ELF-1 (cell line): ENCODE measurements around the gene SMCO4.
"Not testable (repeated sequence)": the region's sequence is repeated elsewhere in the genome, so short reads cannot be mapped to it uniquely, and the experiment has no call there.

Source experiments
- DNase-seq: peaks from one replicate; pipeline ENCODE4 v3.0.0-alpha.2; 2016; ENCODE audit warnings: low read depth, low spot score

The SMCO4 gene

DNA sequence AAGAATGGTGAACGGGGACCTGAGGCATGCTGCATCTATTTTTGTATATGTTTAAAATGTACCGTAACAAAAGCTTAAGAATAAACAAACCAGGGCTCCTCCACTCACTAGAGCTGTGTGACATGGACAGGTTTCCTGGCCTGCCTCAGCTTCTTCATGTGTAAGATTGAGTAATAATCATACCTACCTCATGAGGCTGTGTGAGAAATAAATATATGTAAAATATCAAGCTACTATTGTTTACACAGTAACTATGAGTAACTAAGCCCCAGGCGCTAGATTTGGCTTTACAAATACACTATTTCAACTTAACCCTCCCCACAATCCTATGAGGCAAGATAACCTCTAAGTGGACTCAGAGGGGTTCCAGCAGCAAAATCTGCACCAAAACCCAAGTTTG, 66.4 kb downstream of the SMCO4 start:
- no peak for DNase-seq

DNA sequence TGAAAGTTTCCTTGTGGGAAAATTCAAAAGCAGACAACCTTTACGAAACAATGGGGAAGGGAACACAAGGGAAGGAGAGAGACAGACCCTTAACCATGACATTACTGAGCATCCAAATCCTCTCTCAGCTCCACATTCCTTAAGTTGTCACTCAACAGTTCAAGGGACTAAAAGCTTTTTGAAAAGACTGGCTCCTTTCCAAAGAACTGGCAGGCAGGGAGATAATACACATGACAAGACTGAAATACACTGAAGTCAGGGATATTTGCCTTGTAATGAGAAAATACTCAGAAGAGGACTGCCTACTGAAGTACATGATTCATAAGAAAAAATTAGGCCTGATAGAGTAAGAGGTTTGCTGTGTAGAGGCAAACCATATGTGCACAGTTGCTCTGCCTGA, 69.1 kb downstream of the SMCO4 start:
- DNase-seq = no peak

GRCh38 chr11:93468290-93468689, 74.9 kb downstream of the SMCO4 start:
- no peak for DNase-seq

DNA sequence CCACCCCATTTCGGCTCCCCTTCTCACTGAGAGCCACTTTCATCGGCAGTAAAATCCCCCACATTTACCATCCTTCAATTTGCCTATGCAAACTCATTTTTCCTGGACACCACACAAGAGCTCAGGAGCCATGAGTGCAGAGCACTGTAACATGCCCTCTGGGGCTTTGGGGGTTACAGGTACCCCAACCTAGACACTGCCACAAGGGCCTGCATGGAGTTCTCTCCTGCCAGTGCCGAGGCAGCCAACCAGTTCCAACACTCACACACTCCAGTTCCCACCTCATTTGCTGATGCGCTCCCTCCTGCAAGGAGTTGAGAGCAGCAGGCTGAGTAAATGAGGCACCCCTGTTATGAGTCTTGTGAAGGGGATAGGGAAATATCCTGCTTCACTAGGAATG, 76.1 kb downstream of the SMCO4 start:
- DNase-seq = no peak

DNA sequence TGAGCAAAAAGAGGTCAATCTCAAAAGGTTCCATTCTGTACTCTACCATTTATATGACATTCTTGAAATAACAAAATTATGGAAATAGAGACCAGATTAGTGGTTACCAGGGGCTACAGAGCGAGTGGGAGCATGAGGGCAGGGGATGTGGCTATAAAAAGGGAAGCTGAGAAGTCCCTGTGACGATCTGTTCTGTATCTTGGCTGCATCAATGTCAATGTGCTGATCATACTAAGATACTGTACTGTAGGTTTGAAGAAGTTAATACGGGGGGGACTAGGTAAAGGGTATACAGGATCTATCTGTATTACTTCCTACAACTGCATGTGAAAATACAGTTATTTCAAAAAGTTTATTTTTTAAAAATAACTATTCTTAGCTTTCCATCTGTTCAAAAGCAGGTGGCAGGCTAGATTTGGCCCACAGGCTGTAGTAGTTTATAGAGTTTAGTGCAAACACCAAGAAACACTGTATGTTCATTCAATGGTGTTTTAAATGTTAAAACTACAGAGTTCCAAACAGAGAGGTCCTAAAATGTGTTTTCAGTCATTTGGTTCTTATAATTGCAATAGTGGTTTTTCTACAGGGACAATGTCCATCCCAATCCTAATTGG, 78.2 kb downstream of the SMCO4 start:
- no peak for DNase-seq

GRCh38 chr11:93463666-93464065, 79.5 kb downstream of the SMCO4 start:
- DNase-seq = not testable (repeated sequence)

DNA sequence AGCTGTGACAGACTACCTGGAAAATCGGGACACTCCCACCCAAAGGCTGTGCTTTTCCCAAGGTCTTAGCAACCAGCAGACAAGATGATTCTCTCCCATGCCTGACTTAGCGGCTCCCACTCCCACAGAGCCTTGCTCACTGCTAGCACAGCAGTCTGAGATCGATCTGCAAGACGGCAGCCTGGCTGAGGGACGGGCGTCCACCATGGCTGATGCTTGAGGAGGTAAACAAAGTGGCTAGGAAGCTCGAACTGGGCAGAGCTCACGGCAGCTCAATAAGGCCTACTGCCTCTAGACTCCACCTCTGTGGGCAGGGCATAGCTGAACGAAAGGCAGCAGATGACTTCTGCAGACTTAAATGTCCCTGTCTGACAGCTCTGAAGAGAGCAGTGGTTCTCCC, 84.9 kb downstream of the SMCO4 start:
- DNase-seq = no peak

DNA sequence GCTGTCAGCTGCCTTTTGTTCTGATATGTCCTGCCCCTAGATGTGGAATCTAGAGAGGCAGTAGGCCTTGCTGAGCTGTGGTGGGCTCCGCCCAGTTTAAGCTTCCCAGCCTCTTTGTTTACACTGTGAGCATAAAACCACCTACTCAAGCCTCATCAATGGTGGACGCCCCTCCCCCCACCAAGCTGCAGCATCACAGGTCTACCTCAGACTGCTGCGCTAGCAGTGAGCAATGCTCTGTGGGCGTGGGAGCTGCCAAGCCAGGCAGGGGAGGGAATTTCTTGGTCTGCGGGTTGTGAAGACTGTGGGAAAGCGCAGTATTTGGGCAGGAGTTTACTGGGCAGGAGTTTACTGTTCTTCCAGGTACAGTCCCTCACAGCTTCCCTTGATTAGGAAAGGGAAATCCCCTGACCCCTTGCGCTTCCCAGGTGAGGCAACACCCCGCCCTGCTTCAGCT, 98.5 kb downstream of the SMCO4 start:
- peak; percentile 97 for DNase-seq

GRCh38 chr11:93443232-93443631, 100.0 kb downstream of the SMCO4 start:
- DNase-seq = not testable (repeated sequence)

- no peak for DNase-seq
Measured at GRCh38 chr11:93432247-93432646, 110.9 kb downstream of the SMCO4 start.
